GM12872 (cell line): ENCODE measurements around the gene KRI1.

Experiments used
- CTCF ChIP-seq: IDR thresholded peaks from 3 replicates; pipeline ENCODE4 v1.5.1; 2011; ENCODE audit warnings: low read depth, mild to moderate bottlenecking, low read length, moderate library complexity; ENCODE audit not compliant: insufficient read depth

Gene KRI1

GRCh38 chr19:10586396-10586795, 20.6 kb upstream of the KRI1 start:
- no peak for TF ChIP-seq CTCF

DNA sequence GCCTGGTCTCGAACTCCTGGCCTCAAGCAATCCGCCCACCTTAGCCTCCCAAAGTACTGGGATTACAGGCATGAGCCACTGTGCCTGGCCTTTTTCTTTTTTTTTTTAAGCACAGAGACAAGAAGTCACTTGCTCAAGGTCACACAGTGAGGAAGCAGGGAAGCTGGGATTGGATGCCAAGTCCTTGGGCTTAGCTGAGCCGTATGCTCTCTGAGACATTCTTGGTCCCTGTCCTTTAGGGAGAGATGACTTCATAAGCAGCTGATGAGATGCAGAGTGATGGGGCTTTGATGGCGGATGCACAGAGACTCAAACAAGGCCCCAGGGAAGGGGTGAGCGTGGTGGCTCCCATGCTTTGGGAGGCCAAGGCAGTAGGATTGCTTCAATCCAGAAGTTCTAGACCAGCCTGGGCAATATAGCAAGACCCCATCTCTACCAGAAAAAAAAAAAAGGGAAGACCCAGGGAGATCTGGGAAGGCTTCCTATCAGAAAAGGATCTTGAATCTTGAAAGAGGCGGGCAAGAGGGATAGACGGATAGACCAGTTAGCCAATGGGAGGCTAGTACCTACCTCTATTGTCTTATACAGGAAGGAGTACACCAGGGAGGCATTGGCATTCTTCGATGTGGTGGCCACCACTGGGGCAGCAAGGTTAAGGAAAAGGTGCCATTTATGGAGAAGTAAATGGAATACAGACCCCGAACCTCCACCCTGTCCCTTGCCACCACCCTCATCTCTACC, 17.4 kb upstream of the KRI1 start:
- no peak for TF ChIP-seq CTCF

- no peak for TF ChIP-seq CTCF
Observed at GRCh38 chr19:10582091-10582490, 16.3 kb upstream of the KRI1 start.

DNA sequence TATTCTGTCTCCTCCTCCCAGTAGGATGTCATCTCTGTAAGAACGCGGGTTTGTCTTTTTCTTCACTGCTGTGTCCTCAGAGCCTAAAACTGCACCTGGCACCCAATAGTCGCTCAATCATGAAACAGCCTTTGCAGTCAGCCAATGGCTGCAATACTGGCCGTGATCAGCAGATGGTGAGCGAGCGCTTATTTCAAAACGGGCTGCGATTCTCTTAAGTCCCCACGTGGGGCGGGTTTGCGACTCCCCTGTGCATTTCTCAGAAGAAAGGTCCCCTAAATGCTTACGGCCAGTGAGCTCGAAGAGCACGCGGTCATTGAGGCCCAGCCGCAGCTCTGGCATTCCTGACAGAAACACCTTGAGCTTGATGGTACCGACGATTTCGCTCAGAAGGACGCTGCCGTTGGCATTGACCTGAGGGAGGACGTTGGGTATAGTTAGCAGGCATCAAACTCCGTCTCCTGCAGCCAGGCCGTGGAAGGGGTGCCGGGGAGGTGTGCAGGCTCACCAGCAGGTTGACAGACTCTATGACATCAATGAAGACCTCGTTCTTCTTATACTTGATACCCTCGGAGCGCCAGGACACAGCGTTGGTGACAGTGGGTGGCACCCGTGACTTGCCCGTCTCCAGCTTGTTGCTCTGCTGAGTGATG, 15.3 kb upstream of the KRI1 start:
- TF ChIP-seq CTCF, result peak; percentile 100

DNA sequence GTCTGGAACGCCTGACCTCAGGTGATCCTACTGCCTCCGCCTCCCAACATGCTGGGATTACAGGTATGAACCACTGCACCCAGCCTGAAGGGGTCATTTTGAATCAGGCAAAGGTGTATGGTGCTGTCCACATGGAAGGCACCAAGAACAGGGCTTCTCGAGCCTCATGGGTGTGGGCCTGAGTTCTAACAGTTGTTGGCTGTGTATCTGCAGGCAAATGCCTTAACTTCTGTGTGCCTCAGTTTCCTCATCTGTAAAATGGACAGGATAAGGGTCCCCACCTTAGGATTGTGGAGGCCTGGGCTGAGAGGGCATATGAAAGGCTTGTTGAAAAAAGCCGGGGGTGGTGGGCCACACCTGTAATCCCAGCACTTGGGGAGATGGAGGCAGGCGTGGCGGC, 12.1 kb upstream of the KRI1 start:
- TF ChIP-seq CTCF, result no peak

GRCh38 chr19:10575011-10575716, 9.4 kb upstream of the KRI1 start:
- no peak for TF ChIP-seq CTCF

DNA sequence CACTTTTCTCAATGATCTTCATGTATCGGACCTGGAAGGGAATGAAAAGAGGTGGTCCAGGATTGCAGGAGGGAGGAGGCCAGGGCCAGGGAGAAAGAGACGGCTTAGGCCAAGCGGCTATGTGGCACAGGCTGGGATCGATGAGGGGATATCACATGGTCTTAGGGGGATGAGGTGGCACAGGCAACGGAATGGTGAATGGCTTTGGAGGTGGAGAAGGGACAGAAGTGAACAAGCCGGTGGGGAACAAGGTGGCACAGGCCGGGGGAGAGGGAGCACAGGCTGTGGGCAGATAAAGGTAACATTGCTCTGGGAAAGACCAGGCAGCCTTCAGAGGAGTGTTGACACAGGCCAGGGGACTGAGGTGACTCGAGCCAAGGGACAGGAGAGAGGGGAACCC, 8.7 kb upstream of the KRI1 start:
- TF ChIP-seq CTCF, result no peak
